DOHH2 (cell line): ENCODE results near the gene PTEN.

Experiments
- H3F3A ChIP-seq: fragments of 200-600 bp; sonication (generic), shearing (Covaris generic); 2 replicates; pipeline ENCODE4 v1.6.0; 2016; ENCODE audit warnings: antibody characterized with exemption, mild to moderate bottlenecking; ENCODE audit not compliant: control insufficient read depth, insufficient read depth
- H3K27ac ChIP-seq: fragments of 200-600 bp; sonication (generic); 2 replicates; pipeline ENCODE4 v1.5.1; 2014; ENCODE audit warnings: low read depth, mild to moderate bottlenecking, low read length, moderate library complexity
- H3K27me3 ChIP-seq: fragments of 200-600 bp; sonication (generic); 2 replicates; pipeline ENCODE4 v1.6.1; 2014; ENCODE audit warnings: mild to moderate bottlenecking, low read length, mixed read lengths; ENCODE audit not compliant: control insufficient read depth
- H3K36me3 ChIP-seq: fragments of 200-600 bp; sonication (generic); 2 replicates; pipeline ENCODE4 v1.6.1; 2014; ENCODE audit warnings: mild to moderate bottlenecking, low read length, moderate library complexity, mixed read lengths; ENCODE audit not compliant: control insufficient read depth
- H3K4me1 ChIP-seq: fragments of 200-600 bp; sonication (generic); 2 replicates; pipeline ENCODE4 v1.6.1; 2014; ENCODE audit warnings: mild to moderate bottlenecking, low read length, mixed read lengths; ENCODE audit not compliant: control insufficient read depth
- H3K4me2 ChIP-seq: fragments of 200-600 bp; sonication (generic); 2 replicates; pipeline ENCODE4 v1.6.0; 2014; ENCODE audit warnings: mild to moderate bottlenecking, low read length, moderate library complexity
- H3K4me3 ChIP-seq: fragments of 200-600 bp; sonication (generic); 2 replicates; pipeline ENCODE4 v1.5.1; 2014; ENCODE audit warnings: mild to moderate bottlenecking, low read length, mixed read lengths
- H3K79me2 ChIP-seq: fragments of 200-600 bp; sonication (generic); 2 replicates; pipeline ENCODE4 v1.6.1; 2014; ENCODE audit warnings: mild to moderate bottlenecking, low read length, mixed read lengths; ENCODE audit not compliant: control insufficient read depth
- H3K9me2 ChIP-seq: fragments of 200-600 bp; sonication (generic); replicated peaks from 2 replicates; pipeline ENCODE4 v1.6.1; 2014; ENCODE audit warnings: mild to moderate bottlenecking, low read length, mixed read lengths; ENCODE audit not compliant: control insufficient read depth
- H3K9me3 ChIP-seq: fragments of 200-600 bp; sonication (generic); 2 replicates; pipeline ENCODE4 v1.6.1; 2014; ENCODE audit warnings: antibody characterized with exemption, low read length, mixed read lengths; ENCODE audit not compliant: control insufficient read depth, insufficient read depth
- H4K20me1 ChIP-seq: fragments of 200-600 bp; sonication (generic); 2 replicates; pipeline ENCODE4 v1.6.0; 2014; ENCODE audit warnings: low read depth, mild to moderate bottlenecking, antibody characterized with exemption, low read length, moderate library complexity; ENCODE audit not compliant: control insufficient read depth, insufficient read depth
- EZH2phosphoT487 ChIP-seq: fragments of 200-600 bp; sonication (generic); IDR thresholded peaks from 2 replicates; pipeline ENCODE4 v1.6.1; 2017; ENCODE audit warnings: borderline replicate concordance, mild to moderate bottlenecking, antibody characterized with exemption, low read length, moderate library complexity, mixed read lengths
- TF ChIP-seq, protein P1 (sequence below): fragments of 200-600 bp; sonication (generic); IDR thresholded peaks from one replicate; pipeline ENCODE4 v1.5.1; 2014; ENCODE audit warnings: antibody characterized with exemption, mild to moderate bottlenecking, low read depth, low read length; ENCODE audit not compliant: poor library complexity, severe bottlenecking

Gene PTEN

DNA sequence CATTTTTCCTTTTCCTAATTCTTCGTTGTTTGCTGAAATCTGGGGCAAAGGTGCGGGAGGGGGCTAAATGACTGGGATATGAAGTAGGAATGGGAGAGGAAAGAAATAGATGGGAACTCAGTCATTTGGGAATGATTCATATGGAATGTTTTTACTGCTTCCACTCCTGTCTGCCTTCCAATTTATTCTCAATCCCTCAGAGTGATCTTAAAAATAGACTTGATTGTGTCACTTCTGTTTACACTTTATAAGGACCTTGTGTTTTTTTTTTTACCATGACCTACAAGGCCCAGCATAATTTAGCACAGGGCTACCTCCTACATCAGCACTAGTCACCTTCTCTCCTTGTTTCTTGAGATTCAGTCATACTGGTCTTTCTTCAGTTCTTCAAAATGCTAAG, 97.9 kb downstream of the PTEN start:
- Histone ChIP-seq H3K27me3 (no peaks in the 10 kb centered on the region), H3K4me1 (no peaks in the 10 kb centered on the region), H3K4me2 (no peak overlapping the region), H4K20me1 (no peaks in the 10 kb centered on the region), H3K9me3 (no peaks in the 10 kb centered on the region), H3K4me3 (no peak overlapping the region), H3K36me3 (peaks cover 84% of the 10 kb centered on the region), H3F3A (peaks cover 12% of the 10 kb centered on the region), H3K27ac (no peak overlapping the region), H3K9me2 (no peaks in the 10 kb centered on the region), H3K79me2 (no peaks in the 10 kb centered on the region; the same call in 1 of the 2 replicates)
- no peak for TF ChIP-seq EZH2phosphoT487
- TF ChIP-seq, protein P1, sequence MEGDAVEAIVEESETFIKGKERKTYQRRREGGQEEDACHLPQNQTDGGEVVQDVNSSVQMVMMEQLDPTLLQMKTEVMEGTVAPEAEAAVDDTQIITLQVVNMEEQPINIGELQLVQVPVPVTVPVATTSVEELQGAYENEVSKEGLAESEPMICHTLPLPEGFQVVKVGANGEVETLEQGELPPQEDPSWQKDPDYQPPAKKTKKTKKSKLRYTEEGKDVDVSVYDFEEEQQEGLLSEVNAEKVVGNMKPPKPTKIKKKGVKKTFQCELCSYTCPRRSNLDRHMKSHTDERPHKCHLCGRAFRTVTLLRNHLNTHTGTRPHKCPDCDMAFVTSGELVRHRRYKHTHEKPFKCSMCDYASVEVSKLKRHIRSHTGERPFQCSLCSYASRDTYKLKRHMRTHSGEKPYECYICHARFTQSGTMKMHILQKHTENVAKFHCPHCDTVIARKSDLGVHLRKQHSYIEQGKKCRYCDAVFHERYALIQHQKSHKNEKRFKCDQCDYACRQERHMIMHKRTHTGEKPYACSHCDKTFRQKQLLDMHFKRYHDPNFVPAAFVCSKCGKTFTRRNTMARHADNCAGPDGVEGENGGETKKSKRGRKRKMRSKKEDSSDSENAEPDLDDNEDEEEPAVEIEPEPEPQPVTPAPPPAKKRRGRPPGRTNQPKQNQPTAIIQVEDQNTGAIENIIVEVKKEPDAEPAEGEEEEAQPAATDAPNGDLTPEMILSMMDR, result no peak

DNA sequence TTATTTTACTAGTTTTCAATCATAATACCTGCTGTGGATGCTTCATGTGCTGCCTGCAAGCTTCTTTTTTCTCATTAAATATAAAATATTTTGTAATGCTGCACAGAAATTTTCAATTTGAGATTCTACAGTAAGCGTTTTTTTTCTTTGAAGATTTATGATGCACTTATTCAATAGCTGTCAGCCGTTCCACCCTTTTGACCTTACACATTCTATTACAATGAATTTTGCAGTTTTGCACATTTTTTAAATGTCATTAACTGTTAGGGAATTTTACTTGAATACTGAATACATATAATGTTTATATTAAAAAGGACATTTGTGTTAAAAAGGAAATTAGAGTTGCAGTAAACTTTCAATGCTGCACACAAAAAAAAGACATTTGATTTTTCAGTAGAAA, 103.0 kb downstream of the PTEN start:
- no peaks in the 10 kb centered on the region for H3K9me2 ChIP-seq
- peaks cover 29% of the 10 kb centered on the region for H3F3A ChIP-seq
- TF ChIP-seq, protein P1, result no peak
- TF ChIP-seq EZH2phosphoT487, result no peak
- H4K20me1 ChIP-seq, result no peaks in the 10 kb centered on the region
- H3K4me3 ChIP-seq, result no peak overlapping the region
- no peaks in the 10 kb centered on the region for H3K4me1 ChIP-seq
- no peaks in the 10 kb centered on the region for H3K27me3 ChIP-seq
- no peaks in the 10 kb centered on the region for H3K9me3 ChIP-seq
- no peak overlapping the region for H3K27ac ChIP-seq
- H3K36me3 ChIP-seq, result peaks cover 45% of the 10 kb centered on the region
- H3K4me2 ChIP-seq, result no peak overlapping the region
- H3K79me2 ChIP-seq, result no peaks in the 10 kb centered on the region; the same call in 1 of the 2 replicates

DNA sequence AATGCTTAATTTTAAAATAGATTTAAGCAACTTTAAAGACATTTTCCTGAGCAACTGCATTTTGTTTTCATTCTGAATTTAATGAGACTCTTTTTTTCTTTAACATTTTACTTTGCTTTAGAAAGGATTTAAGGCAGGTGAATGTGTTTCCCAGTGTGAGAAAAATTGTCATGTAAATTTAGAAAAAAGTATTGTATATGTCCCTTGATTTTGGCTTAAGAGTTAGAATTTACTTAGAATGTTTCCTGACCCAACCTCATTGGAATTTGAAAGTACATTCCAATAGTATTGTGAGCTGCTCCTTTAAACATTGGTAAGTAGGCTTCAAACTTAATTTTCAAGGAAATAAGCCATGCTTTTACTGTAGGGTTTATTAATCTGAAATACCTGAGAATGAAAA, 110.2 kb downstream of the PTEN start:
- no peak overlapping the region for H3K4me2 ChIP-seq
- H3F3A ChIP-seq, result peaks cover 30% of the 10 kb centered on the region
- H3K4me1 ChIP-seq, result no peaks in the 10 kb centered on the region
- no peaks in the 10 kb centered on the region for H3K27me3 ChIP-seq
- no peaks in the 10 kb centered on the region for H3K79me2 ChIP-seq
- no peak overlapping the region for H3K4me3 ChIP-seq
- H3K9me2 ChIP-seq, result no peaks in the 10 kb centered on the region
- no peaks in the 10 kb centered on the region for H4K20me1 ChIP-seq
- no peaks in the 10 kb centered on the region for H3K9me3 ChIP-seq
- TF ChIP-seq, protein P1, result no peak
- no peak for TF ChIP-seq EZH2phosphoT487
- H3K27ac ChIP-seq, result no peak overlapping the region
- H3K36me3 ChIP-seq, result no peaks in the 10 kb centered on the region
